Measurements from ENCODE around the gene PPM1L. TPM values are rescaled to one million over a fixed set of nuclear protein-coding genes. Genes with fewer than 3 reads are reported as not detected.

Gene PPM1L
- total and polyA plus RNA-seq, 2 of the 13 experiments (the other 11 are each of a cell fraction or from before 2014, with no cell fraction given) = 0.22 to 1.4 TPM

- CTCF ChIA-PET (ENCODE audit: low intra/inter-chr PET ratio, low total read pairs) = no interaction called here
- Histone ChIP-seq H2AFZ (ENCODE audit: low read length) (no peak overlapping the region), H3K9me3 (ENCODE audit: low read length) (no peaks in the 10 kb centered on the region), H3K4me1 (ENCODE audit: insufficient read depth, low read length) (no peaks in the 10 kb centered on the region), H3K27me3 (ENCODE audit: control insufficient read depth in 1 of 2, insufficient read depth in 2 of 2, low read length in 2 of 2) (no peaks in the 10 kb centered on the region), H3K9ac (ENCODE audit: insufficient read depth, low read depth, low read length) (no peak overlapping the region), H3K79me2 (ENCODE audit: insufficient read depth, low read length) (no peaks in the 10 kb centered on the region), H4K20me1 (ENCODE audit: insufficient read depth, low read length) (no peaks in the 10 kb centered on the region), H3K4me3 (replicated peaks in 1 of 3; ENCODE audit: insufficient read depth in 1 of 3, low read depth in 2 of 3, low read length in 3 of 3) (no peak overlapping the region), H3K27ac (ENCODE audit: extremely low read length, insufficient read depth, low read length) (no peak overlapping the region), H3K4me2 (ENCODE audit: low read depth, low read length) (no peak overlapping the region), H3K36me3 (replicated peaks in 1 of 2; ENCODE audit: control insufficient read depth in 1 of 2, insufficient read depth in 2 of 2, low read length in 2 of 2) (no peaks in the 10 kb centered on the region)
- 14% methylated on average over 2 of the region's 2 CpGs for WGBS (ENCODE audit: low lambda C conversion rate)
- BruUV-seq (replicated peaks) = no TSS peak
- intact Hi-C loops (cut with micrococcal nuclease; ENCODE audit: unreplicated experiment) = no loop called here
- no peak for DNase-seq (ENCODE audit: low spot score)
- no peak for FAIRE-seq
- POLR2A ChIA-PET = no interaction called here
- ATAC-seq = no peak
- in situ Hi-C loops (cut with HindIII; ENCODE audit: extremely low pct_ligation_motif_present, low pct_unique_long_range_greater_than_20kb) = no loop called here
- TF ChIP-seq FLYWCH1 (CRISPR knock-in tag; IDR thresholded peaks at IDR 0.05) = no peak
- TF ChIP-seq PRDM15 (CRISPR knock-in tag; IDR thresholded peaks at IDR 0.05) = no peak
Measured at GRCh38 chr3:161035711-161036110, 279.7 kb downstream of the PPM1L start.

- Histone ChIP-seq H3K27me3 (ENCODE audit: control insufficient read depth in 1 of 2, insufficient read depth in 2 of 2, low read length in 2 of 2) (no peaks in the 10 kb centered on the region), H3K9me3 (ENCODE audit: low read length) (no peaks in the 10 kb centered on the region), H4K20me1 (ENCODE audit: insufficient read depth, low read length) (no peaks in the 10 kb centered on the region), H3K4me1 (ENCODE audit: insufficient read depth, low read length) (peaks cover 19% of the 10 kb centered on the region), H3K36me3 (replicated peaks in 1 of 2; ENCODE audit: control insufficient read depth in 1 of 2, insufficient read depth in 2 of 2, low read length in 2 of 2) (no peaks in the 10 kb centered on the region), H2AFZ (ENCODE audit: low read length) (no peak overlapping the region), H3K4me3 (replicated peaks in 1 of 3; ENCODE audit: insufficient read depth in 1 of 3, low read depth in 2 of 3, low read length in 3 of 3) (no peak overlapping the region), H3K27ac (ENCODE audit: extremely low read length, insufficient read depth, low read length) (no peak overlapping the region), H3K4me2 (ENCODE audit: low read depth, low read length) (no peak overlapping the region), H3K79me2 (ENCODE audit: insufficient read depth, low read length) (no peaks in the 10 kb centered on the region), H3K9ac (ENCODE audit: insufficient read depth, low read depth, low read length) (no peak overlapping the region)
- FAIRE-seq (no peak), DNase-seq (ENCODE audit: low spot score) (no peak), ATAC-seq (no peak)
- 53% methylated on average over 3 of the region's 3 CpGs for WGBS (ENCODE audit: low lambda C conversion rate)
- intact Hi-C loops (cut with micrococcal nuclease; ENCODE audit: unreplicated experiment) = no loop called here
- CTCF ChIA-PET (ENCODE audit: low intra/inter-chr PET ratio, low total read pairs) = no interaction called here
- no TSS peak for BruUV-seq (replicated peaks)
- POLR2A ChIA-PET = no interaction called here
- in situ Hi-C loops (cut with HindIII; ENCODE audit: extremely low pct_ligation_motif_present, low pct_unique_long_range_greater_than_20kb) = no loop called here
- TF ChIP-seq ZFP36L2 (CRISPR knock-in tag; IDR thresholded peaks at IDR 0.05) (no peak), HNRNPLL (IDR thresholded peaks at IDR 0.05; ENCODE audit: low read depth, low read length, poor library complexity, severe bottlenecking) (no peak), ZSCAN29 (CRISPR knock-in tag; conservative IDR thresholded peaks at IDR 0.05) (no peak), GATAD1 (CRISPR knock-in tag; IDR thresholded peaks at IDR 0.05) (no peak), ZNF564 (CRISPR knock-in tag; IDR thresholded peaks at IDR 0.05) (no peak), EZH2 (conservative IDR thresholded peaks at IDR 0.05; ENCODE audit: low read depth, low read length) (no peak), ZNF552 (CRISPR knock-in tag; IDR thresholded peaks at IDR 0.05; ENCODE audit: borderline replicate concordance) (no peak), ZNF10 (CRISPR knock-in tag; IDR thresholded peaks at IDR 0.05; ENCODE audit: borderline replicate concordance, low read depth) (no peak), ETV6 (CRISPR knock-in tag; conservative IDR thresholded peaks at IDR 0.05) (no peak), IKZF4 (CRISPR knock-in tag; IDR thresholded peaks at IDR 0.05; ENCODE audit: borderline replicate concordance, low read depth, not compliant biosample characterization) (no peak), ATM (IDR thresholded peaks at IDR 0.05; ENCODE audit: borderline replicate concordance) (no peak), KDM5B (CRISPR knock-in tag; IDR thresholded peaks at IDR 0.05; ENCODE audit: borderline replicate concordance) (no peak), ZNF20 (CRISPR knock-in tag; IDR thresholded peaks at IDR 0.05) (no peak)
Measured at GRCh38 chr3:161038725-161039124, 282.7 kb downstream of the PPM1L start.

Measured in HepG2 (cell line).